ENCODE results near the gene ADAMTS12.

The ADAMTS12 gene

GRCh38 chr5:33702867-33703266 is 188.9 kb downstream of the ADAMTS12 start:
- H3K4me3 ChIP-seq (ENCODE audit: low read length) = no peak overlapping the region
- no peaks in the 10 kb centered on the region for H3K79me2 ChIP-seq (ENCODE audit: low read length)
- no peak for TF ChIP-seq CTCF (IDR thresholded peaks at IDR 0.05; ENCODE audit: low read depth, low read length)
- no peak for TF ChIP-seq EZH2phosphoT487 (IDR thresholded peaks at IDR 0.05; ENCODE audit: low read depth)
- no peaks in the 10 kb centered on the region for H4K20me1 ChIP-seq (ENCODE audit: insufficient read depth, low read length)
- H3K9ac ChIP-seq (ENCODE audit: low read length) = no peak overlapping the region
- no peaks in the 10 kb centered on the region for H3K36me3 ChIP-seq (replicated peaks; ENCODE audit: low read depth, low read length)
- no peaks in the 10 kb centered on the region for H3K4me1 ChIP-seq (ENCODE audit: low read length)
- no peaks in the 10 kb centered on the region for H3K27me3 ChIP-seq (ENCODE audit: low read depth, low read length)
- H3K4me2 ChIP-seq (ENCODE audit: low read length) = no peak overlapping the region
- H3K27ac ChIP-seq (ENCODE audit: low read length) = no peak overlapping the region
- no peak overlapping the region for H2AFZ ChIP-seq (ENCODE audit: low read depth, low read length)
- no peaks in the 10 kb centered on the region for H3K9me3 ChIP-seq (ENCODE audit: insufficient read depth, low read length)

GRCh38 chr5:33701951-33702350 is 189.8 kb downstream of the ADAMTS12 start:
- Histone ChIP-seq H3K27ac (ENCODE audit: low read length) (no peak overlapping the region), H3K79me2 (ENCODE audit: low read length) (no peaks in the 10 kb centered on the region), H3K9me3 (ENCODE audit: insufficient read depth, low read length) (no peaks in the 10 kb centered on the region), H3K27me3 (ENCODE audit: low read depth, low read length) (no peaks in the 10 kb centered on the region), H4K20me1 (ENCODE audit: insufficient read depth, low read length) (no peaks in the 10 kb centered on the region), H2AFZ (ENCODE audit: low read depth, low read length) (no peak overlapping the region), H3K4me2 (ENCODE audit: low read length) (no peak overlapping the region), H3K36me3 (replicated peaks; ENCODE audit: low read depth, low read length) (no peaks in the 10 kb centered on the region), H3K4me1 (ENCODE audit: low read length) (no peaks in the 10 kb centered on the region), H3K9ac (ENCODE audit: low read length) (no peak overlapping the region), H3K4me3 (ENCODE audit: low read length) (no peak overlapping the region)
- TF ChIP-seq EZH2phosphoT487 (IDR thresholded peaks at IDR 0.05; ENCODE audit: low read depth) = no peak
- no peak for TF ChIP-seq CTCF (IDR thresholded peaks at IDR 0.05; ENCODE audit: low read depth, low read length)

GRCh38 chr5:33701251-33701650 is 190.5 kb downstream of the ADAMTS12 start:
- TF ChIP-seq CTCF (IDR thresholded peaks at IDR 0.05; ENCODE audit: low read depth, low read length) = no peak
- TF ChIP-seq EZH2phosphoT487 (IDR thresholded peaks at IDR 0.05; ENCODE audit: low read depth) = no peak
- no peaks in the 10 kb centered on the region for H4K20me1 ChIP-seq (ENCODE audit: insufficient read depth, low read length)
- no peaks in the 10 kb centered on the region for H3K4me1 ChIP-seq (ENCODE audit: low read length)
- no peaks in the 10 kb centered on the region for H3K9me3 ChIP-seq (ENCODE audit: insufficient read depth, low read length)
- H3K4me3 ChIP-seq (ENCODE audit: low read length) = no peak overlapping the region
- H3K27me3 ChIP-seq (ENCODE audit: low read depth, low read length) = no peaks in the 10 kb centered on the region
- H3K27ac ChIP-seq (ENCODE audit: low read length) = no peak overlapping the region
- H3K36me3 ChIP-seq (replicated peaks; ENCODE audit: low read depth, low read length) = no peaks in the 10 kb centered on the region
- no peak overlapping the region for H2AFZ ChIP-seq (ENCODE audit: low read depth, low read length)
- no peaks in the 10 kb centered on the region for H3K79me2 ChIP-seq (ENCODE audit: low read length)
- H3K4me2 ChIP-seq (ENCODE audit: low read length) = no peak overlapping the region
- no peak overlapping the region for H3K9ac ChIP-seq (ENCODE audit: low read length)

GRCh38 chr5:33696411-33696810 is 195.4 kb downstream of the ADAMTS12 start:
- H3K4me2 ChIP-seq (ENCODE audit: low read length) = no peak overlapping the region
- no peaks in the 10 kb centered on the region for H4K20me1 ChIP-seq (ENCODE audit: insufficient read depth, low read length)
- TF ChIP-seq EZH2phosphoT487 (IDR thresholded peaks at IDR 0.05; ENCODE audit: low read depth) (no peak), CTCF (IDR thresholded peaks at IDR 0.05; ENCODE audit: low read depth, low read length) (no peak)
- H3K4me1 ChIP-seq (ENCODE audit: low read length) = no peaks in the 10 kb centered on the region
- H3K27ac ChIP-seq (ENCODE audit: low read length) = no peak overlapping the region
- H2AFZ ChIP-seq (ENCODE audit: low read depth, low read length) = no peak overlapping the region
- H3K4me3 ChIP-seq (ENCODE audit: low read length) = no peak overlapping the region
- no peaks in the 10 kb centered on the region for H3K36me3 ChIP-seq (replicated peaks; ENCODE audit: low read depth, low read length)
- H3K79me2 ChIP-seq (ENCODE audit: low read length) = no peaks in the 10 kb centered on the region
- no peak overlapping the region for H3K9ac ChIP-seq (ENCODE audit: low read length)
- no peaks in the 10 kb centered on the region for H3K27me3 ChIP-seq (ENCODE audit: low read depth, low read length)
- H3K9me3 ChIP-seq (ENCODE audit: insufficient read depth, low read length) = no peaks in the 10 kb centered on the region
